NCI-H2107 treated with DMSO at 0.1 percent for 48 hours (cell line): Measurements from ENCODE around the gene KYNU.
"Not testable (repeated sequence)": the region's sequence is repeated elsewhere in the genome, so short reads cannot be mapped to it uniquely, and the experiment has no call there.

Source experiments
- DNase-seq: peaks from one replicate; lab custom pipeline; 2025; ENCODE audit not compliant: unreplicated experiment; lab: John Stamatoyannopoulos, UW

The KYNU gene

DNA sequence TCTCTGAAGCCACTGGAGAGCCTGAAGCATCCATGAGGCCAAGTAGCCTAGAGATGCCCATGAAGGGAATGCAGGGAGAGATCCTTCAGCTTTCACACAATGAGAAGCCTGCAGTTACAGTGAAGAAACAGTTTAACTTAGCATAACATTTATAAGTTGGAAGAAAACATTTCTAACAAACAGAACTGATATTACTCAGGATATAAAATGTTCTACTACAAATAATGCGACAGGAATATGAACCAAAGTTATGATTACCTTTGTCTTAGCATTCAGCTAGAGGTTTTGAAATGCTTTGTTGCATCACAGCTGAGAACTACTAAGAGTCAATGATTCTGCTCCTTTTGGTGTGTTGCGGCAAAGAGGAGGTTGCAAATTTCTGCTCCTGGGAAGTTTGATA is 6.9 kb upstream of the KYNU start:
- DNase-seq = no peak

DNA sequence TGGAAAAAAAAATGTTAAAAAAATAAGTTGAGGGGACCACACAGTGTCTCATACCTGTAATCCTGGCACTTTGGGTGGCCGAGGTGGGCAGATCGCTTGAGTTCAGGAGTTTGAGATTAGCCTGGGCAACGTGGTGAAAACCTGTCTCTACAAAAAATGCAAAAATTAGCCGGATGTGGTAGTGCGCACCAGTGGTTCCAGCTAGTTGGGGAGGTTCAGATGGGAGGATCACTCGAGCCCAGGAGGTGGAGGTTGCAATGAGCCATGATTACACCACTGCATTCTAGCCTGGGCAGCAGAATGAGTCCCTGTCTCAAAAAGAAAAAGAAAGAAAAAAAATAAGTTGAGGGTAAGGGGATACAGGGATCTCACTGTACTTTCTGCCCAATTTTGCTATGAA is 6.1 kb upstream of the KYNU start:
- no peak for DNase-seq

DNA sequence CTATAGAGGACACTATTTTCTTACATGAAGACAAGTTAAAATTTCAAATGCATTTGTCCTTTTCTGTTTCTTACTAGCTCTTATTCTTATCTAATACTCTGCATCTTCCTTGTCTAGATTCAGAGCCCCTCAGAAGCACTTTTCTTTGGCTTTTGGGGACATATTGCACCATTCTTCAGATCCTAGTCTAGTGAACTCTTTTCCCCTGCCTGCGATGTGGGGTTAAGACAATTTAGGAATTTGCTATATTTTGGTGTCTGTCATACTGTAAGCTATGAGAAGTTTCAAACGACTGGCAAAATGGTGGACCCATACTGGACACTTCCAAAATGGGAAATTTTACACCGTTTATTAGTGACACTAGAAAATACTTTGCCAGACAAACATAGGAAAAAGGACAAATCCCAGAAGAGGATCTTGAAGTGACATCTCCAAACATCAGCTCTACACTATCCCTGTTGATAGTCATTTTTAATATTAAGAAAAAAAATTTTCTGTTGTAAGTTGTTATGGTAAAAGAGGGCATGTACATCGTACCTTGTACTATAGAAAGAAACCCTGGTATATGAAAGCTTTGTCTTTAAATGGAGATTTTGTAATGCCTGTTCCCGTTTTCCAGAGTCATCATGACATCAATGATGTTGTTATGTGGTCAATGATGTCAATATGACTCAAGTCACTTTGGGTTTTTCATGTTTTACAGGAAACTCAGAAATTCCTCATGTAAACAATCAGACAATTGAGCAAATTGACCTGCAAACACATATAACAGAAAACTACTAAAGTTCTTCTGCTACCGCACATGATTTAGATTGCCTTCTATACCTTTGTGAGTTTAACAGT is 4.4 kb upstream of the KYNU start:
- no peak for DNase-seq

DNA sequence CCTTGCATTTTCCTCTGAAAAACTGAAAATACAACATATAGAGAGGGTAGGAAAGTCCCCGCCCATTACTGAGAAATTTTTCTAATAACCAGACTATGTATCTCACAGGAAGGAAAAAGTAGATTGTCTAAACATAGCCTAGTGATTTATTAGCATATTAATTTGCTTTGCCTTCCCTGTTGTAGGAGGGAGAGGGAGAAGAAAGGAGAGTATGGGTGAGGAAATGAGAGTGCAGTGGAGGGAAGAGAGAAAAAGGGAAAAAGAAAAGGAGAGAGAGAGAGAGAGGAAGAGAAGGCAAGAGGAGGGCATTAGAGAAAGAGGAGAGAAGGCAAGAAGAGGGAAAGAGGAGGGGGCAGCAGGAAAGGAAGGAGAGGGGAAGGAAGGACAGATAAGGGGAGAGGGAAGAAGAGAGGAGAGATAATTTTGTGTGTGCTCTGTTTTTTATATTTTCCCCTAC is 3.6 kb upstream of the KYNU start:
- no peak for DNase-seq

DNA sequence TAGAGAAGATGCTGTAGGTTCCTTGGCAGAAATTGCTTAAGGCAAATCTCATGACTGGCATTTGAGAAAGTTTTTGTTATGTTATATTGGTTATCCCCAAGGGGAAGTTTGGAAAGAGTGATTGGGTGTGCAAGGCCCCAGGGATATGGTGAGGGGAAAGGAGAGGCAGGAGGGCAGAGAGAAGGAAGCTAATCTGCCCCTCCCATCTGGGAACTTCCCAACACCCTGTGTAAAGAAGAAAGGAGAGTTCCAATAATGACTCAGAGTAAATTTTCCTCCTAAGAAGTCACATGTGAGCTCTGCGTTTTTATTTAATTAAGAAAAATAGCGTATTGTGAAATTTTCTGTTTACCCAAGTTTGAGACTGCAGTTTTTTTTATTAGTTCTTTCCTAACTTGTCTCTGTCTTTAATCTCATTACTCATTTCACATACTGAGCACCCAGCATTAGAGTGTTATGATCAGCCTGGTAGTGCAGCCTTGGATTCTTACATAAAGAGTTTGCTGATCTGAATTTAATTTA is 3.1 kb upstream of the KYNU start:
- no peak for DNase-seq

DNA sequence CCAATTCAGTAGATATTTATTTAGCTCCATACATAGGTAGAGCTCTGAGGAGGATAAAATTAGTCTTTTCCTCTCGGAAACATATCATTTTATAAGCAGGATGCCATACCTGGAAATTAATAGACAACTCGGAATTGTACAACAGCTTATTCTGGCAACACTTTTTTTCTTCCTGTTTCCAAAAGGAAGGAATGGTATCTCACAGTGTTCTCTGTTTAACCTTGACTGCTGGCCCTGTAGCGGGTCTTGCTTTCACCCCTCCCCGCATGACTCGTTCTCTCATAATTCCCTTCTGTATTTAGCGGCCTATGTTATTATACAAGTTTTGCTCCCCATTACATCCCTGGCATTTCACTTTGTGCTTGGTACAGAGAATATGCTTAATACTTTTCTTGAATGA is 2.5 kb upstream of the KYNU start:
- no peak for DNase-seq

DNA sequence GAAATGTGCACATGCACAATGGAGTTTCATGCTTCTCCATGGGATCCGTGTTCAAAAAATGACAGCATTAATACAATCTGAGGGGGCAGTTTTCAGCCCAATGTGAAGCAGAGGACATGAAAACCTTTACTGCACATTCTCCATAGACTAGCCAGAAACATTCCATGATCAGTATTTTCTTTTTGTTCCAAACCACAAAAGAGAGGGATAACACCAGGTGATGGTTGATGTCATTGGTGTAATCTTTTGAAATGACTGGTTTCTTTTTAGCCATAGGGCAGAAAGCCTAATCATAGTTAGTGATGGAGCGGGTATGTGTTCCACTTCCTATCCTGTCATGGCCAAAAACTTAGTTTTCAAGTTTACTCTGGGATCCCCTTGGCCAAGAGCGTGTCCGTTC is 1.8 kb upstream of the KYNU start:
- DNase-seq = no peak

DNA sequence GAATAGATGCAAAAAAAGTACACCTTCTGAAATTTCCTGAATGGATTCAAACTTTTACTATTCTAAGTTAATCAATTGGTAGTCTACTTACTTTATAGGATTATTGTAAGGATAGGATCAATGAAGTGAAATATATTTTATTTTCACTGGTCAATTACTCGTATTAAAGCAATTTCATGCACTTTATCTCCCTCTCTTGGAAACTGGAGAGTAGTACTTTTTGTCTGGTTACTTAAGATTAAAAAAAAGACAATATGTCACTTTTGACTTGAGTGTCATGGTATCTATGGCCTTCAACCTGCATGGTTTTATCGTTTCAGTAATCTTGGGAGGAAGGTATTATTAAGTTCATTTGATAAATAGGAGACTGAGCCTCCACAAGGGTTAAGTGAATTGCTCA is 1.0 kb upstream of the KYNU start:
- no peak for DNase-seq

DNA sequence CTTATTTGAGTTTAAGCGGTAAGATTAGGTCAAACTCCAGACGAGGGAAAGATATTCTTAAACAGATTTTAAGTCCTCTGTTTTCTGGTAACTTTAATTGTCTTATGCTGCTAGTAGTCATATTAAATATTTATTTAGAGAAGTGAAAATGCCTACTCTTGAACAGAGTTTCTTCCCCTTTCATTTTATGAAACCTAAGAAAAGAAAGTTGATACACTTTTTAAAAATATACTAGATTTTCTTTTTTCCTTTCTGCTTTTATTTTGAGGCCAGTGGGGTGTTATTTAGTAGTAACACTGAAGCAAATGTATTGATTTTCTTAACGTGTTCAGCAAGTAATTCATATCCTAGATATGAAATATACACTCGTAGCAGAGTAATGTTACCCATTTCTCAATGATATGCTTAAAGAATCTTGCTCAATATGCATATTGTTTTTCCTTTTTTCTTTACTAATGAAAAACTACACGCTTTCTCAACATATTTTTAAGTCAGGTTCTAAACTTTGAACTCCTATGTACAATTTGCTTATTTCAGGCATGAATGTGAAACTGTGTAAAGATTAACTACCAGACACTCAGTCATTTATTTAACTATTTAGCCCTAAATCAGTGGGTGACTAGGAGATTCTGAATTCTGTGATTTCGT is 691 bp downstream of the KYNU start:
- DNase-seq = no peak

DNA sequence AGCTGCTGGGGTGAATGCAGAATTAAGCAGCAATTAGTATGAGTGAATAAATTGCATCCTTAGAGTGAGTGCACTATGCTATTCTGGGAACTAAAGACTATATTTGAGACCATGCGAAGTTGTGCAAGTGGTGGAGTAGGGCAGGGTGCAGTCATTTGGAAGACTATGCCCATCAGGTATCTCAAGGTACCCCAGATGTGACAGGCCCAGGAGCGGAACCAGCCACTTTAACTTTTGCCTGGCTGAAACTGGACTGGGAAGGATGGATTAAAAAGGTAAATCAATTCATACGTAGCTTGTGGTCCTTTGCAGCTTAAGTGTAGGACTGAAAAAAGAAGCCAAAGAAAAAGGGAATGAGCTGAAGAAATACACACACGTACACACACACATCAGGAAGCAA is 1.7 kb downstream of the KYNU start:
- no peak for DNase-seq

DNA sequence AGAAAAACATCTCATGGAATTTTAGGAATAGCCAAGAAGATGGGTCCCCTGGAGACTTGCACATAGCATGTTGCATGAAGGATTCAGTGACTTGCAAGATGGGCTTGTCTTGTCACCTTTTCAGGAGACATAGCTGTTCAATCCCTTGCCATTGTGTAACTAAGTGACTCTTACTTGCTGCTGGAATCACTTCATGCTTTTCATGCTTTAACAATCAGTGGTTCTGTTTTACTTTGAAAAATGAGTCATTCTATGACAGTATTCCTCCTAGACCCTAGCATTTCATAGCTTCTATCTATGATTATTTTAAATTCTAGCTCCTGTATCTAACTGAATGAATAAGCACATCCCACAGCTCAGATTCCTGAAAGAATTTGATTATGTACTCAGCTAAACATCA is 2.8 kb downstream of the KYNU start:
- no peak for DNase-seq

DNA sequence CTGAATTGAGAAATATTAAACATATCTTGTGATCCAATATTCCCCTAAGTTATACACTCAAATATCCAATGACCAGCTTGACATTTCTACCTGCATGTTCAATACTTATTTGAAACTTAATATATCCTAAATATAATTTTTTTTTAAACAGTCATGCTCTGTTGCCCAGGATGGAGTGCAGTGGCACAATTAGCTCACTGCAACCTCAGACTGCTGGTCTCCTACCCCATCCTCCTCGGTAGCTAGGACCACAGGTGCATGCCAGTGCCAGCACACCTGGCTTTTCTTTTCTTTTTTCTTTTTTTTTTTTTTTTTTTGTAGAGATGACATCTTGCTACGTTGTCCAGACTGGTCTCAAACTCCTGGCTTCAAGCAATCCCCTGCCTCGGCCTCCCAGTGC is 4.2 kb downstream of the KYNU start:
- no peak for DNase-seq

DNA sequence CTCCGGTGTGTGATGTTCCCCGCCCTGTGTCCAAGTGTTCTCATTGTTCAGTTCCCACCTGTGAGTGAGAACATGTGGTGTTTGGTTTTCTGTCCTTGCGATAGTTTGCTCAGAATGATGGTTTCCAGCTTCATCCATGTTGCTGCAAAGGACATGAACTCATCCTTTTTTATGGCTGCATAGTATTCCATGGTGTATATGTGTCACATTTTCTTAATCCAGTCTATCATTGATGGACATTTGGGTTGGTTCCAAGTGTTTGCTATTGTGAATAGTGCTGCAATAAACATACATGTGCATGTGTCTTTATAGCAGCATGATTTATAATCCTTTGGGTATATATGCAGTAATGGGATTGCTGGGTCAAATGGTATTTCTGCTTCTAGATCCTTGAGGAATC is 5.0 kb downstream of the KYNU start:
- DNase-seq = not testable (repeated sequence)

DNA sequence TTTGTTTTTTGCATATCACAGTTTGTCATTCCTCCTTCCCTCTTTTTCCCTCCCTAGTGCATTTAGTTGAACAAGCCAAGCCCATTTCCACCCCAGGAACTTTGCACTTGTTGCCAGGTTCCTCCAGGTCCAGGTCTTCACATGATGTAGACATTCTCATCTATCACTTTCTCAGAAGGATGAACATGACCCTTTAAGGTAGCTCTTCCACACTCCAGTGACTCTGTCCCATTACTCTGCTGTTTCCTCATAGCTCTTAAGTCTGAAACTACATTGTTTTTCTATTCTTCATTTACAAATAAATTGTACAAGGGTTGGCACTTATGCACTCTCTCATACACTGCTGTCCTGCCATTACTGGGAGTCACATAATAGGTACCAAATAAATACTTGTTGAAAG is 6.1 kb downstream of the KYNU start:
- no peak for DNase-seq

DNA sequence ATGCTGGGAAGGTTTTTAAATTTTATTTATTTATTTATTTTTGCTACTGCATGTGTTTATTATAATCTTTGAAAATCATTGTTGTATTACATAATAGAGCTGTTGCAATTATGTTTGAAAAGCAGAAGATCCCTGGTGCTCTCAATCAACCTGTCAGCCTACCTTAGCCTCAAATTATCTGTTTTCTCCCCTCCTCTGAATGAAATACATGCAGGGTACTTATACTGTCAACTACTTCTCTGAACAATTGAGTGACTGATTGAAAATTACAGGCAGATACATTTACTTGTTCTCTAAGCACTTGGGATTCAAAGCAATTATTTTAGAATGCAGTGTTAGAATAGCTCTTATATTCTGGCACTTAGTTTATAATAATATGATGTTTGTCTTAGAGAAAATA is 8.1 kb downstream of the KYNU start:
- DNase-seq = no peak

DNA sequence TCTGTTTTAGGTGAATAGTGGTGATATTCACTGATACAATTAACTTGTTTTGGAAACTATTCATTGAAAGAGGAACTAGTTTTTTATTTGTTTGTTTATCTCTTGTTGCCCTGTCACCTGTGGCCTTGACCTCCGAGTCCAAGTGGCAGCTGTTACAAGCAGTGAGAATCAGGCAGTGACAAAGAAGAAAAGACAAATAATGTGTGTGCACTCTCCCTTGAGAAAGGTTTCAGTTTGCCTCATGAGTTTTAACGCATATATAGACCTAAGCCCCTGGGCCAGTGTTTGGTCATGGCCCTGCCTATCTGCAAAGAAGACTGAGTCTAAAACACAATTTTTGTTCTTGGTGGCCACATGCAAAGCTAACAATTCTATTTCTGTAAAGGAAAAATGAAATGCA is 15.3 kb downstream of the KYNU start:
- no peak for DNase-seq

DNA sequence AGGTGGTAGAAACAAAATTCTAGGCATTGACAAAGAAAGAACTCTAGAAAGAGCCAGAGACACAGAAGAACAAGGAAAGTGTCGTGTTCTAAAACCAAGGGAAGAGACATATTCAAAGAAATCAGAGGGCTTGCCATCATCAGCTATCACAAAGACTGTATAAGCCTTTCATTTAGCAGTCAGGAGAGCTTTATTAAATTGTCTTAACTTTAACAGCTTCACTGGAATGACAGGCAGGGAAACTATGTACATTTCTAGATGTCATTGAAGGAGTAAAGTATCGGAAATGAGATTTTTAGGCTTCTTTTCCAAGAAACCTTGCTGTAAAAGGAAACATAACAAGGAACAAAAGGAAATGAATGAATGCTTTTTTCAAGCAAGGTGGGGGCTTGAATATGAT is 15.8 kb downstream of the KYNU start:
- DNase-seq = no peak

DNA sequence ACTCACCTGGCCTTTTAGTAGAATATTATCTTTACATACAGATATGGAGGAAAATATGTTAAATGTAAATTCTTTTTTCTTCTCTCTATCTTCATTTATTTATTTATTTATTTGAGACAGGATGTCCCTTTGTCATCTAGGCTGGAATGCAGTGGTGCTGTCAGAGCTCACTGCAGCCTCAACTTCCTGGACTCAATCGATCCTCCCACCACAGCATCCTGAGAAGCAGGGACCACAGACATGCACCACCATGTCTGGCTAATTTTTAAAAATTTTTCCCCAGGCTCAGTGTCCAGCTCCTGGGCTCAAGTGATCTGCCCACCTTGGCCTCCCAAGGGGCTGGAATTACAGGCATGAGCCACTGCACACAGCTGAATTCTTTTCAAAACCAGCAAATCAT is 20.3 kb downstream of the KYNU start:
- DNase-seq = no peak

DNA sequence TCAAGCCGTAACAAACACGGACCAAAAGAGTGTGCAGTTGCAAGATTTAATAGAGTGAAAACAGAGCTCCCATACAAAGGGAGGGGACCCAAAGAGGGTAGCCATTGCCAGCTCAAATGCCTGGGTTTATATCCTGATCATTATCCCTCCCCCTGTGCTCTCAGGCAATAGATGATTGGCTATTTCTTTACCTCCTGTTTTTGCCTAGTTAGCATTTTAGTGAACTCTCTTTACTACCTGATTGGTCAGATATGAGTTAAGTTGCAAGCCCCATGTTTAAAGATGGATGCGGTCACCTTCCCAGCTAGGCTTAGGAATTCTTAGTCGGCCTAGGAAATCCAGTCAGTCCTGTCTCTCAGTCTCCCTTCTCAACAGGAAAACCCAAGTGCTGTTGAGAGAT is 22.9 kb downstream of the KYNU start:
- DNase-seq = not testable (repeated sequence)

DNA sequence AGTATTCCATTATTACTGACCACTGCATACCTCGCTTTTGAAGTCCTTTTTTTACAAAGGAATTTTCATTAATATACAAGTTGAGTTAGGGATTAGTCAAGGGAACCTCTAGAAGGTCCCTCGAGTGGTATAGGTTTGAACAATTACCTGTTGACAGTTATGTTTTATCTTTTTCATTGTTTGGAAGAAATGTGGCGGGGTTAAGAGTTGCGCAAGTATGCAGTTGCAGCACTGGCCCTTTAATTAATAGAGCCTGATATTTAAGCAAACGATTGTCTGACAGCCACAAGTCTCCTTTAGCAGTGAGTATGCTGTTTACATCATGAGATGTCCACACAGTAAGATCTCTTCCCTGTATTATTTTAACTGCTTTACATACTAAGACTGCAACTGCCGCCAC is 24.3 kb downstream of the KYNU start:
- DNase-seq = no peak

DNA sequence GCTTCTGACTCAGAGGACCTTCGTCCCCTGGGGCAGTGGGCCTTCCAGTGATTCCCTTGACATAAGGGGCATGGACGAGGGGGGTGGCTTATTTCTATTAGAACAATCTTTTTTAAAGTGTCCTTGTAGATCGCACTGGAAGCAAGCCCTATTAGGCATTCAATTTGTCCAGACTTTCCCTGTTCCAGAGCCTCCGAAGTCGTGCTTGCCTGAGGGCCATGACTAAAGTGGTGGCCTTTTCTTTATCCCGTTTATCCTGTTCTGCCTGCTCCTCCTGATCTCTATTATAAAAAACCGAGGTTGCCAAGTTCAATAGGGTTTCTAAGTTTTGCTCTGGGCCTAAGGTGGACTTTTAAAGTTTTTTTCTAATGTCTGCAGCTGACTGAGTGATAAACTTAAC is 26.3 kb downstream of the KYNU start:
- DNase-seq = not testable (repeated sequence)

DNA sequence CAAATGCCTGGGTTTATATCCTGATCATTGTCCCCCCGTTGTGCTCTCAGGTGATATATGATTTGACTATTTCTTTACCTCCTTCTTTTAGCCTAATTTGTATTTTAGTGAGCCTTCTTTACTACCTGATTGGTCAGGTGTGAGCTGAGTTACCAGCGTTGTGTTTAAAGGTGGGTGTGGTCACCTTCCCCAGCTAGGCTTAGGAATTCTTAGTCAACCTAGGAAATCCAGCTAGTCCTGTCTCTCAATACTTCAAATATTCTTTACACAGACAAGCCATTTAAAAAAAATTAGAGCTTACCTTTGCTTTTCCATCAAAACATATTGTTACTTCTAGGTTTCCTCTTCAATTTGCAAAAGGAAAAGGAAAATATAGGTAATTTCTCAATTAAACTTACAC is 30.2 kb downstream of the KYNU start:
- DNase-seq = no peak
